Cardiac fibroblast (primary cell): ENCODE data around the gene REEP2.

ENCODE experiments used
- DNase-seq, 2 donors: peaks; one replicate each; pipeline versions ENCODE4 v3.0.0 to v3.0.0-alpha.2; 2010; ENCODE audit warnings: low read depth in 2 of 2
- H3K4me3 ChIP-seq, 2 donors: replicated peaks in 1 of 2; 1 replicate in 1 of 2; 2 replicates in 1 of 2; pipeline ENCODE4 v1.5.1; 2011; ENCODE audit warnings: low read depth in 2 of 2, low read length in 2 of 2, mild to moderate bottlenecking in 2 of 2, moderate library complexity in 1 of 2
- CTCF ChIP-seq: IDR thresholded peaks from one replicate; pipeline ENCODE4 v1.5.1; 2011; ENCODE audit warnings: low read depth, mild to moderate bottlenecking, low read length, inconsistent platforms

The REEP2 gene

GRCh38 chr5:138418444-138418843, 20.4 kb upstream of the REEP2 start:
- H3K4me3 ChIP-seq = no peak overlapping the region
- TF ChIP-seq CTCF = no peak
- DNase-seq = no peak

GRCh38 chr5:138425079-138425478, 13.8 kb upstream of the REEP2 start:
- no peak for DNase-seq
- TF ChIP-seq CTCF = no peak
- H3K4me3 ChIP-seq = no peak overlapping the region

GRCh38 chr5:138435943-138436342, 2.9 kb upstream of the REEP2 start:
- peak in 1 of 2 donors; percentile 22 for DNase-seq
- H3K4me3 ChIP-seq = no peak overlapping the region
- TF ChIP-seq CTCF = no peak

GRCh38 chr5:138438003-138438723, 694 bp upstream of the REEP2 start:
- TF ChIP-seq CTCF = no peak
- no peak for DNase-seq
- peak overlapping the region; percentile 37 to 52 for H3K4me3 ChIP-seq

GRCh38 chr5:138439477-138440158, 761 bp downstream of the REEP2 start:
- DNase-seq = no peak
- H3K4me3 ChIP-seq = peak overlapping the region; percentile 52
- TF ChIP-seq CTCF = no peak

GRCh38 chr5:138440159-138441073, 1.6 kb downstream of the REEP2 start:
- H3K4me3 ChIP-seq = no peak overlapping the region
- TF ChIP-seq CTCF = no peak

More at GRCh38 chr5:138440159-138441073, 1.6 kb downstream of the REEP2 start:
- no peak for DNase-seq
